Measurements from ENCODE around the gene CPT2.

Gene CPT2

GRCh38 chr1:53196485-53197290, at the start of gene CPT2:
Gene CPT2, plus strand, starts transcription at chr1:53196824. Its CDS starts 120 bp downstream, at chr1:53196944.
- peaks cover 27% of the 10 kb centered on the region for H3K4me1 ChIP-seq
- H3K9me3 ChIP-seq, result peaks cover 6% of the 10 kb centered on the region
- TF ChIP-seq Cebpa-rat (IDR thresholded peaks at IDR 0.05), result no peak
- peak within 1 kb of the TSS; percentile 98 for H3K27ac ChIP-seq
- H3K9ac ChIP-seq, result peak within 1 kb of the TSS; percentile 96
- H3K36me3 ChIP-seq, result peaks cover 13% of the 10 kb centered on the region
- H4K20me1 ChIP-seq, result no peaks in the 10 kb centered on the region
- H3K4me3 ChIP-seq, result peak within 1 kb of the TSS; percentile 92
- no peaks in the 10 kb centered on the region for H3K27me3 ChIP-seq
- H3K4me2 ChIP-seq, result peak within 1 kb of the TSS; percentile 91

- TF ChIP-seq Cebpa-rat (IDR thresholded peaks at IDR 0.05), result no peak
- Histone ChIP-seq H3K4me2 (no peak overlapping the region), H3K27ac (no peak overlapping the region), H3K9ac (no peak overlapping the region), H3K36me3 (no peaks in the 10 kb centered on the region), H3K27me3 (no peaks in the 10 kb centered on the region), H4K20me1 (no peaks in the 10 kb centered on the region), H3K4me1 (0 out of 2 replicates have a peak, but pooled peaks cover 6% of the 10 kb centered on the region), H3K4me3 (no peak overlapping the region), H3K9me3 (no peaks in the 10 kb centered on the region)
These were observed 49.5 kb upstream of the CPT2 start for GRCh38 chr1:53147174-53147573.

- TF ChIP-seq Cebpa-rat (IDR thresholded peaks at IDR 0.05), result no peak
- Histone ChIP-seq H3K9me3 (no peaks in the 10 kb centered on the region), H4K20me1 (no peaks in the 10 kb centered on the region), H3K9ac (no peak overlapping the region), H3K4me3 (no peak overlapping the region), H3K36me3 (no peaks in the 10 kb centered on the region), H3K4me2 (no peak overlapping the region), H3K4me1 (0 out of 2 replicates have a peak, but pooled peaks cover 6% of the 10 kb centered on the region), H3K27me3 (no peaks in the 10 kb centered on the region), H3K27ac (no peak overlapping the region)
These were observed 48.5 kb upstream of the CPT2 start for GRCh38 chr1:53148123-53148522.

GRCh38 chr1:53153752-53154151, 42.9 kb upstream of the CPT2 start:
- no peak for TF ChIP-seq Cebpa-rat (IDR thresholded peaks at IDR 0.05)
- no peak overlapping the region for H3K4me3 ChIP-seq
- H3K9me3 ChIP-seq, result no peaks in the 10 kb centered on the region
- no peak overlapping the region for H3K4me2 ChIP-seq
- no peaks in the 10 kb centered on the region for H3K4me1 ChIP-seq
- no peaks in the 10 kb centered on the region for H3K36me3 ChIP-seq
- no peak overlapping the region for H3K9ac ChIP-seq
- no peak overlapping the region for H3K27ac ChIP-seq
- H4K20me1 ChIP-seq, result no peaks in the 10 kb centered on the region
- no peaks in the 10 kb centered on the region for H3K27me3 ChIP-seq

- H3K4me2 ChIP-seq, result no peak overlapping the region
- H3K27me3 ChIP-seq, result no peaks in the 10 kb centered on the region
- no peak overlapping the region for H3K4me3 ChIP-seq
- H3K4me1 ChIP-seq, result no peaks in the 10 kb centered on the region
- no peak overlapping the region for H3K27ac ChIP-seq
- H4K20me1 ChIP-seq, result no peaks in the 10 kb centered on the region
- H3K9me3 ChIP-seq, result no peaks in the 10 kb centered on the region
- no peak overlapping the region for H3K9ac ChIP-seq
- no peaks in the 10 kb centered on the region for H3K36me3 ChIP-seq
- no peak for TF ChIP-seq Cebpa-rat (IDR thresholded peaks at IDR 0.05)
These were observed 41.7 kb upstream of the CPT2 start for GRCh38 chr1:53154859-53155438.

GRCh38 chr1:53155534-53155933, 41.1 kb upstream of the CPT2 start:
- Histone ChIP-seq H3K4me3 (no peak overlapping the region), H3K36me3 (no peaks in the 10 kb centered on the region), H3K27ac (no peak overlapping the region), H3K9me3 (no peaks in the 10 kb centered on the region), H3K27me3 (no peaks in the 10 kb centered on the region), H3K4me1 (no peaks in the 10 kb centered on the region), H3K4me2 (no peak overlapping the region), H4K20me1 (no peaks in the 10 kb centered on the region), H3K9ac (no peak overlapping the region)
- TF ChIP-seq Cebpa-rat (IDR thresholded peaks at IDR 0.05), result no peak

- H3K36me3 ChIP-seq, result no peaks in the 10 kb centered on the region
- no peak for TF ChIP-seq Cebpa-rat (IDR thresholded peaks at IDR 0.05)
These were observed 40.7 kb upstream of the CPT2 start for GRCh38 chr1:53155945-53156344.

GRCh38 chr1:53156783-53157182, 39.8 kb upstream of the CPT2 start:
- TF ChIP-seq Cebpa-rat (IDR thresholded peaks at IDR 0.05), result no peak
- Histone ChIP-seq H3K27me3 (no peaks in the 10 kb centered on the region), H4K20me1 (no peaks in the 10 kb centered on the region), H3K36me3 (no peaks in the 10 kb centered on the region), H3K4me3 (no peak overlapping the region), H3K4me2 (no peak overlapping the region), H3K27ac (no peak overlapping the region), H3K9me3 (no peaks in the 10 kb centered on the region), H3K9ac (no peak overlapping the region), H3K4me1 (no peaks in the 10 kb centered on the region)

More at GRCh38 chr1:53155945-53156344, 40.7 kb upstream of the CPT2 start:
- Histone ChIP-seq H3K27me3 (no peaks in the 10 kb centered on the region), H3K9me3 (no peaks in the 10 kb centered on the region), H3K4me1 (no peaks in the 10 kb centered on the region), H3K27ac (no peak overlapping the region), H3K4me2 (no peak overlapping the region), H3K9ac (no peak overlapping the region), H3K4me3 (no peak overlapping the region), H4K20me1 (no peaks in the 10 kb centered on the region)

GRCh38 chr1:53158900-53159299, 37.7 kb upstream of the CPT2 start:
- no peaks in the 10 kb centered on the region for H3K36me3 ChIP-seq
- TF ChIP-seq Cebpa-rat (IDR thresholded peaks at IDR 0.05), result no peak
- H3K4me1 ChIP-seq, result no peaks in the 10 kb centered on the region
- no peak overlapping the region for H3K4me2 ChIP-seq
- no peaks in the 10 kb centered on the region for H3K9me3 ChIP-seq
- no peak overlapping the region for H3K27ac ChIP-seq
- H4K20me1 ChIP-seq, result no peaks in the 10 kb centered on the region
- H3K4me3 ChIP-seq, result no peak overlapping the region
- no peak overlapping the region for H3K9ac ChIP-seq
- H3K27me3 ChIP-seq, result no peaks in the 10 kb centered on the region

- Histone ChIP-seq H3K9ac (no peak overlapping the region), H3K9me3 (no peaks in the 10 kb centered on the region), H3K27me3 (no peaks in the 10 kb centered on the region), H3K4me2 (no peak overlapping the region), H3K4me1 (no peaks in the 10 kb centered on the region), H3K36me3 (no peaks in the 10 kb centered on the region), H3K27ac (no peak overlapping the region), H4K20me1 (no peaks in the 10 kb centered on the region), H3K4me3 (no peak overlapping the region)
- TF ChIP-seq Cebpa-rat (IDR thresholded peaks at IDR 0.05), result no peak
These were observed 35.7 kb upstream of the CPT2 start for GRCh38 chr1:53160924-53161378.

All from BLaER1 (cell line).